Vagina (tissue), 2 donors: ENCODE results near the gene NPPB.

Experiments
- CTCF ChIP-seq, 3 experiments: fragments of 450-650 bp in 2 of 3; fragments of 200-600 bp in 1 of 3; sonication (generic) in 1 of 3; IDR thresholded peaks; one replicate each; pipeline ENCODE4 v1.5.1; 2017 to 2019; ENCODE audit warnings: antibody characterized with exemption in 3 of 3, mild to moderate bottlenecking in 2 of 3, moderate library complexity in 2 of 3
- POLR2AphosphoS5 ChIP-seq, 2 donors: sonication (generic); formaldehyde crosslinking; IDR thresholded peaks; one replicate each; pipeline ENCODE4 v1.9.0; 2017; ENCODE audit warnings: antibody characterized with exemption in 2 of 2, mild to moderate bottlenecking in 2 of 2, low read depth in 1 of 2; ENCODE audit not compliant: insufficient read depth in 1 of 2

- no peak for TF ChIP-seq CTCF (IDR thresholded peaks at IDR 0.05)
- no peak for TF ChIP-seq POLR2AphosphoS5 (IDR thresholded peaks at IDR 0.05; ENCODE audit: insufficient read depth in 1 of 2, low read depth in 1 of 2)
Measured at GRCh38 chr1:11888206-11888876, 29.6 kb upstream of the NPPB start.
